HepG2 (cell line): ENCODE results near the gene STRN3. TPM values are rescaled to one million over a fixed set of nuclear protein-coding genes. Genes with fewer than 3 reads are reported as not detected.
A peak's percentile ranks its signal among the peaks of the same experiment; 100 is the strongest.

Experiments
- ATAC-seq: fragments of 200-7000 bp; cut with Tn5 transposase; 3 replicates; pipeline ENCODE4 v1.9.1; 2020; ENCODE audit warnings: mild to moderate bottlenecking, moderate library complexity
- BruUV-seq: library from RNA; stranded (reverse); fragments of 400-500 nt; replicated peaks from 2 replicates; lab custom pipeline; 2021; lab: Mats Ljungman, UMichigan
- CTCF ChIA-PET: fragments of 300-600 bp; formaldehyde crosslinking; extraction: SDS; loops from one replicate; lab custom pipeline; 2021; ENCODE audit warnings: low total read pairs, inconsistent platforms, low intra/inter-chr PET ratio; lab: Yijun Ruan, JAX
- POLR2A ChIA-PET: fragments of 350-600 bp; sonication (Branson Sonifier 250); formaldehyde crosslinking; loops from one replicate; lab custom pipeline; 2020; ENCODE audit warnings: antibody characterized with exemption, inconsistent platforms; lab: Yijun Ruan, JAX
- DNase-seq: peaks from one replicate; pipeline ENCODE4 v3.0.0-alpha.2; 2015; ENCODE audit warnings: low spot score
- FAIRE-seq: peaks from 3 replicates; lab custom pipeline; 2011; peaks lifted over from hg19 to GRCh38; lab: Jason Lieb, UNC
- H2AFZ ChIP-seq: one replicate; pipeline ENCODE4 v1.6.1; 2011; ENCODE audit warnings: low read length, inconsistent platforms
- H3K27ac ChIP-seq: fragments of 300-600 bp; 3 replicates; pipeline ENCODE4 v1.8.0; 2011; ENCODE audit warnings: mixed run types, mild to moderate bottlenecking, mixed read lengths, low read length, inconsistent platforms; ENCODE audit not compliant: insufficient read depth; ENCODE audit errors: extremely low read length
- H3K27me3 ChIP-seq, 2 experiments: fragments of 200-600 bp in 1 of 2; 2 replicates in 1 of 2; 3 replicates in 1 of 2; pipeline versions ENCODE4 v1.6.0 to v1.8.0; 2011; ENCODE audit warnings: low read length in 2 of 2, mild to moderate bottlenecking in 2 of 2, moderate library complexity in 2 of 2, inconsistent platforms in 1 of 2; ENCODE audit not compliant: insufficient read depth in 2 of 2, control insufficient read depth in 1 of 2
- H3K36me3 ChIP-seq, 2 experiments: fragments of 200-600 bp in 1 of 2; replicated peaks in 1 of 2; 2 replicates in 1 of 2; 3 replicates in 1 of 2; pipeline versions ENCODE4 v1.5.1 to v1.8.0; 2011; ENCODE audit warnings: low read length in 2 of 2, inconsistent platforms in 1 of 2; ENCODE audit not compliant: insufficient read depth in 2 of 2, control insufficient read depth in 1 of 2
- H3K4me1 ChIP-seq: 2 replicates; pipeline ENCODE4 v1.5.1; 2012; ENCODE audit warnings: low read length, inconsistent platforms; ENCODE audit not compliant: insufficient read depth
- H3K4me2 ChIP-seq: 2 replicates; pipeline ENCODE4 v1.6.0; 2011; ENCODE audit warnings: low read depth, low read length, inconsistent platforms
- H3K4me3 ChIP-seq, 3 experiments: fragments of 200-600 bp in 1 of 3; sonication (generic), shearing (Covaris generic) in 1 of 3; replicated peaks in 1 of 3; 2 replicates each; pipeline ENCODE4 v1.5.1; 2011 to 2016; ENCODE audit warnings: low read length in 3 of 3, inconsistent platforms in 2 of 3, low read depth in 2 of 3, mild to moderate bottlenecking in 2 of 3, control low read depth in 1 of 3, mixed read lengths in 1 of 3; ENCODE audit not compliant: insufficient read depth in 1 of 3
- H3K79me2 ChIP-seq: one replicate; pipeline ENCODE4 v1.6.1; 2011; ENCODE audit warnings: low read length, inconsistent platforms; ENCODE audit not compliant: insufficient read depth
- H3K9ac ChIP-seq: 2 replicates; pipeline ENCODE4 v1.6.0; 2011; ENCODE audit warnings: mild to moderate bottlenecking, low read depth, low read length, inconsistent platforms; ENCODE audit not compliant: insufficient read depth
- H3K9me3 ChIP-seq: 2 replicates; pipeline ENCODE4 v1.5.1; 2012; ENCODE audit warnings: mild to moderate bottlenecking, low read length
- H4K20me1 ChIP-seq: 2 replicates; pipeline ENCODE4 v1.6.0; 2011; ENCODE audit warnings: inconsistent platforms, mild to moderate bottlenecking, low read length, moderate library complexity; ENCODE audit not compliant: insufficient read depth
- ARNTL ChIP-seq: sonication (generic); formaldehyde crosslinking; IDR thresholded peaks from 2 replicates; pipeline ENCODE4 v1.4.0; 2020; ENCODE audit warnings: mild to moderate bottlenecking, missing genetic modification reagents
- ELK4 ChIP-seq: sonication (generic); formaldehyde crosslinking; IDR thresholded peaks from 2 replicates; pipeline ENCODE4 v1.9.0; 2021; ENCODE audit warnings: missing genetic modification reagents, borderline replicate concordance
- FOSL2 ChIP-seq: sonication (generic); formaldehyde crosslinking; IDR thresholded peaks from 2 replicates; pipeline ENCODE4 v1.4.0; 2020; ENCODE audit warnings: missing genetic modification reagents
- FOXO4 ChIP-seq: sonication (generic); formaldehyde crosslinking; conservative IDR thresholded peaks from 2 replicates; pipeline ENCODE4 v1.8.1; 2023; ENCODE audit warnings: missing genetic modification reagents
- GLI4 ChIP-seq: sonication (generic); formaldehyde crosslinking; IDR thresholded peaks from 2 replicates; pipeline ENCODE4 v1.5.1; 2020; ENCODE audit warnings: missing genetic modification reagents, mild to moderate bottlenecking, moderate library complexity, borderline replicate concordance
- GMEB2 ChIP-seq: IDR thresholded peaks from 2 replicates; pipeline ENCODE4 v1.6.1; 2016; ENCODE audit warnings: missing biosample characterization, missing genetic modification reagents, low read depth
- MZF1 ChIP-seq: sonication (generic); formaldehyde crosslinking; IDR thresholded peaks from 2 replicates; pipeline ENCODE4 v1.8.1; 2023; ENCODE audit warnings: mild to moderate bottlenecking, missing genetic modification reagents, borderline replicate concordance
- NR2C2 ChIP-seq: sonication (generic); formaldehyde crosslinking; IDR thresholded peaks from 2 replicates; pipeline ENCODE4 v1.4.0; 2020; ENCODE audit warnings: missing genetic modification reagents, mild to moderate bottlenecking, moderate library complexity, borderline replicate concordance
- NR3C1 ChIP-seq: sonication (generic); formaldehyde crosslinking; IDR thresholded peaks from 2 replicates; pipeline ENCODE4 v1.4.0; 2020; ENCODE audit warnings: missing genetic modification reagents
- REPIN1 ChIP-seq: sonication (generic); formaldehyde crosslinking; IDR thresholded peaks from 2 replicates; pipeline ENCODE4 v1.8.0; 2022; ENCODE audit warnings: missing genetic modification reagents, low read depth, mild to moderate bottlenecking, borderline replicate concordance
- TARDBP ChIP-seq: sonication (generic); formaldehyde crosslinking; IDR thresholded peaks from 2 replicates; pipeline ENCODE4 v1.8.0; 2022; ENCODE audit warnings: mild to moderate bottlenecking, missing genetic modification reagents
- ZBTB38 ChIP-seq: sonication (generic); formaldehyde crosslinking; IDR thresholded peaks from 2 replicates; pipeline ENCODE4 v1.5.1; 2020; ENCODE audit warnings: mild to moderate bottlenecking, missing genetic modification reagents
- ZMYM3 ChIP-seq: sonication (generic); formaldehyde crosslinking; IDR thresholded peaks from 2 replicates; pipeline ENCODE4 v1.5.1; 2020; ENCODE audit warnings: mild to moderate bottlenecking, missing genetic modification reagents
- ZNF224 ChIP-seq: sonication (generic); formaldehyde crosslinking; IDR thresholded peaks from 2 replicates; pipeline ENCODE4 v1.5.0; 2020; ENCODE audit warnings: mild to moderate bottlenecking, missing genetic modification reagents
- ZNF615 ChIP-seq: sonication (generic); formaldehyde crosslinking; IDR thresholded peaks from 2 replicates; pipeline ENCODE4 v1.5.0; 2020; ENCODE audit warnings: mild to moderate bottlenecking, missing genetic modification reagents, borderline replicate concordance
- ZNF724P ChIP-seq: sonication (generic); formaldehyde crosslinking; IDR thresholded peaks from 2 replicates; pipeline ENCODE4 v1.8.0; 2022; ENCODE audit warnings: missing genetic modification reagents, borderline replicate concordance
- ZSCAN25 ChIP-seq: sonication (generic); formaldehyde crosslinking; IDR thresholded peaks from 2 replicates; pipeline ENCODE4 v1.8.0; 2022; ENCODE audit warnings: mild to moderate bottlenecking, missing genetic modification reagents
- WGBS: methylation state at CpG from one replicate; pipeline ENCODE4 v1.1.6; 2017; ENCODE audit warnings: low lambda C conversion rate; 5-methylcytosine and 5-hydroxymethylcytosine counted together
- in situ Hi-C: cut with HindIII; loops from 2 replicates; pipeline ENCODE4 v1.10.0; 2017; ENCODE audit warnings: low pct_unique_long_range_greater_than_20kb; ENCODE audit not compliant: extremely low pct_ligation_motif_present
- intact Hi-C: fragments of 100-400 bp; cut with micrococcal nuclease; formaldehyde crosslinking; loops from one replicate; pipeline ENCODE4 v1.10.0; 2022; ENCODE audit not compliant: unreplicated experiment
- polyA plus RNA-seq, 8 experiments: library from polyadenylated mRNA; depleted of rRNA in 3 of 8; stranded (reverse) in 7 of 8; unstranded in 1 of 8; fragments of >200 nt; fragmentation: Illumina TruSeq in 4 of 8; extraction: Trizol in 4 of 8; gene quantifications; 2 replicates each; pipeline versions ENCODE4 v1.2.1 to v1.2.3, GENCODE V29; 2011 to 2016; ENCODE audit warnings: low read depth in 4 of 8, missing spikeins in 1 of 8, mixed read lengths in 1 of 8; ENCODE audit not compliant: insufficient read depth in 1 of 8
- total RNA-seq, 5 experiments: library from RNA; depleted of rRNA; stranded (reverse); fragments of >200 nt; fragmentation: Illumina TruSeq; extraction: Trizol; gene quantifications; 2 replicates each; pipeline ENCODE4 v1.2.3, GENCODE V29; 2016; ENCODE audit warnings: low read depth in 1 of 5
- TF ChIP-seq, protein P1 (sequence below): sonication (generic); formaldehyde crosslinking; conservative IDR thresholded peaks from 2 replicates; pipeline ENCODE4 v1.4.0; 2020; ENCODE audit warnings: missing genetic modification reagents

The STRN3 gene
- total and polyA plus RNA-seq, 2 of the 13 experiments (the other 11 are each of a cell fraction or from before 2014, with no cell fraction given), result 49.4 to 123 TPM

DNA sequence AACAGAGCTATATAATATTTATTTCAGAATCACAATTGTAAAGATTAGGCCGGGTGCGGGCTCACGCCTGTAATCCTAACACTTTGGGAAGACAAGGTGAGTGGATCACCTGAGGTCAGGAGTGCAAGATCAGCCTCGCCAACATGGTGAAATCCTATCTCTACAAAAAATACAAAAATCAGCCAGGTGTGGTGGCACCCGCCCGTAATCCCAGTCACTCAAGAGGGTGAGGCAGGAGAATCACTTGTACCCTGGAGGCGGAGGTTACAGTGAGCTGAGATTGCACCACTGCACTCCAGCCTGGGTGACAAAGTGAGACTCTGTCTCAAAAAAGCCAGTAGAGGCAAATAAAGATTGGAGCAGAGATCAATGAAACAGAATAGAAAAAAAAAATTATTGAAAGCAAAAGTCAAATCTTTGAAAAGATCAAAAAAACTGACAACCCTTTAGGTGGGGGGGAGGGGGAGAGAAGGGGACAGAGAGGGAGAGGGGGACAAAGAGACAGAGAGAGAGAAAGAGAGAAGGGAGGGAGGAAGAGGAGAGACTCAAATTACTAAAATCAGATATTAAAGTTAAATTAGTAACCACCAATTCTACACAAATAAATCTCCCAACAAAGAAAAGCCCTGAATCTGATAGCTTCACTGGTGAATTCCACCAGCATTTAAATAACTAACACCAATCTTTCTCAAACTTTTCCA is 53.1 kb downstream of the STRN3 start:
- DNase-seq, result no peak
- no peak overlapping the region for H3K4me2 ChIP-seq
- FAIRE-seq, result no peak
- peaks cover 98% of the 10 kb centered on the region for H3K79me2 ChIP-seq
- H3K36me3 ChIP-seq, result no peaks in the 10 kb centered on the region
- in situ Hi-C loops (no loop called here), intact Hi-C loops (no loop called here)
- no peaks in the 10 kb centered on the region for H3K9me3 ChIP-seq
- H3K27ac ChIP-seq, result no peak overlapping the region
- ChIA-PET POLR2A (interaction anchor here (0.7 kb wide), 1 partner anchor 92 kb away, joined by 5 read pairs; no protein-coding TSS in a partner anchor), CTCF (no interaction called here)
- no peaks in the 10 kb centered on the region for H3K27me3 ChIP-seq
- 85% methylated on average over 7 of the region's 7 CpGs for WGBS
- H2AFZ ChIP-seq, result no peak overlapping the region
- peaks cover 82% of the 10 kb centered on the region for H4K20me1 ChIP-seq
- no peak overlapping the region for H3K4me3 ChIP-seq
- no TSS peak for BruUV-seq
- H3K9ac ChIP-seq, result no peak overlapping the region
- peaks cover 71% of the 10 kb centered on the region for H3K4me1 ChIP-seq
- ATAC-seq, result no peak; the same call in 2 of the 3 replicates
- no peak for TF ChIP-seq REPIN1 (CRISPR knock-in tag)
- TF ChIP-seq ZNF224 (CRISPR knock-in tag), result no peak
- TF ChIP-seq, protein P1, sequence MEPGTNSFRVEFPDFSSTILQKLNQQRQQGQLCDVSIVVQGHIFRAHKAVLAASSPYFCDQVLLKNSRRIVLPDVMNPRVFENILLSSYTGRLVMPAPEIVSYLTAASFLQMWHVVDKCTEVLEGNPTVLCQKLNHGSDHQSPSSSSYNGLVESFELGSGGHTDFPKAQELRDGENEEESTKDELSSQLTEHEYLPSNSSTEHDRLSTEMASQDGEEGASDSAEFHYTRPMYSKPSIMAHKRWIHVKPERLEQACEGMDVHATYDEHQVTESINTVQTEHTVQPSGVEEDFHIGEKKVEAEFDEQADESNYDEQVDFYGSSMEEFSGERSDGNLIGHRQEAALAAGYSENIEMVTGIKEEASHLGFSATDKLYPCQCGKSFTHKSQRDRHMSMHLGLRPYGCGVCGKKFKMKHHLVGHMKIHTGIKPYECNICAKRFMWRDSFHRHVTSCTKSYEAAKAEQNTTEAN, result no peak
- TF ChIP-seq FOXO4, result 0 out of 2 replicates have a peak, but pooled peaks have one; percentile 12
- TF ChIP-seq NR3C1, result no peak
- TF ChIP-seq GMEB2 (CRISPR knock-in tag), result no peak
- 0 out of 2 replicates have a peak, but pooled peaks have one; percentile 15 for TF ChIP-seq TARDBP (CRISPR knock-in tag)
- 0 out of 2 replicates have a peak, but pooled peaks have one; percentile 11 for TF ChIP-seq ZNF615 (CRISPR knock-in tag)
- TF ChIP-seq ZNF724P (CRISPR knock-in tag), result no peak
- TF ChIP-seq NR2C2 (CRISPR knock-in tag), result no peak
- TF ChIP-seq GLI4 (CRISPR knock-in tag), result no peak
- no peak for TF ChIP-seq ZBTB38
- TF ChIP-seq ARNTL (CRISPR knock-in tag), result no peak
- 0 out of 2 replicates have a peak, but pooled peaks have one; percentile 23 for TF ChIP-seq ZSCAN25 (CRISPR knock-in tag)
- TF ChIP-seq FOSL2 (CRISPR knock-in tag), result 0 out of 2 replicates have a peak, but pooled peaks have one; percentile 8
- 0 out of 2 replicates have a peak, but pooled peaks have one; percentile 4 for TF ChIP-seq ZMYM3
- 0 out of 2 replicates have a peak, but pooled peaks have one; percentile 62 for TF ChIP-seq MZF1 (CRISPR knock-in tag)
- no peak for TF ChIP-seq ELK4
